ENCODE results near the gene PANK2.
"Not testable (repeated sequence)": the region's sequence is repeated elsewhere in the genome, so short reads cannot be mapped to it uniquely, and the experiment has no call there.

The PANK2 gene

GRCh38 chr20:3888622-3889488 is at the start of gene PANK2:
Gene PANK2, plus strand, starts transcription at chr20:3889387.
- ChIA-PET CTCF (no interaction called here), POLR2A (interaction anchor here (1.1 kb wide), 1 partner anchor 13 kb away, joined by 4 read pairs; no protein-coding TSS in a partner anchor)
- H3K4me3 ChIP-seq (ENCODE audit: low read depth, low read length), result peak within 1 kb of the TSS; percentile 98
- TF ChIP-seq CTCF (IDR thresholded peaks at IDR 0.05; ENCODE audit: insufficient read depth, low read length, missing control alignments), result peak; percentile 46
- DNase-seq (ENCODE audit: low read depth, low spot score), result peak; percentile 89

GRCh38 chr20:3840201-3840600 is 49.0 kb upstream of the PANK2 start:
- DNase-seq (ENCODE audit: low read depth, low spot score); H3K4me3 ChIP-seq (ENCODE audit: low read depth, low read length); POLR2A ChIA-PET: not testable (repeated sequence)
- CTCF ChIA-PET, result interaction anchor here (1.2 kb wide), 2 partner anchors 14 to 22 kb away, joined by 3 to 5 read pairs; no protein-coding TSS in a partner anchor

- H3K4me3 ChIP-seq (ENCODE audit: low read depth, low read length), result no peak overlapping the region
- POLR2A ChIA-PET, result no interaction called here
- CTCF ChIA-PET, result interaction anchor here (0.6 to 3.9 kb wide), 5 partner anchors 11 to 90 kb away, joined by 3 to 20 read pairs (median 3); partner anchors contain the start of genes CENPB and SPEF1
- TF ChIP-seq CTCF (IDR thresholded peaks at IDR 0.05; ENCODE audit: insufficient read depth, low read length, missing control alignments), result no peak
- no peak for DNase-seq (ENCODE audit: low read depth, low spot score)
These were observed 46.7 kb upstream of the PANK2 start for GRCh38 chr20:3842348-3842930.

GRCh38 chr20:3843490-3843889 is 45.7 kb upstream of the PANK2 start:
- no peak overlapping the region for H3K4me3 ChIP-seq (ENCODE audit: low read depth, low read length)
- TF ChIP-seq CTCF (IDR thresholded peaks at IDR 0.05; ENCODE audit: insufficient read depth, low read length, missing control alignments), result no peak
- CTCF ChIA-PET, result interaction anchor here (0.6 to 3.9 kb wide), 10 partner anchors 8 to 162 kb away, joined by 3 to 20 read pairs (median 3); partner anchors contain the start of genes CENPB and SPEF1
- DNase-seq (ENCODE audit: low read depth, low spot score), result no peak
- POLR2A ChIA-PET, result interaction anchor here (1.4 kb wide), 1 partner anchor 24 kb away, joined by 4 read pairs; no protein-coding TSS in a partner anchor

GRCh38 chr20:3843990-3844619 is 45.1 kb upstream of the PANK2 start:
- POLR2A ChIA-PET, result interaction anchor here (1.4 kb wide), 1 partner anchor 23 kb away, joined by 4 read pairs; no protein-coding TSS in a partner anchor
- CTCF ChIA-PET, result interaction anchor here (1.1 to 3.9 kb wide), 8 partner anchors 7 to 117 kb away, joined by 3 to 20 read pairs (median 4); partner anchors contain the start of genes AP5S1, CENPB and SPEF1
- not testable (repeated sequence) for DNase-seq (ENCODE audit: low read depth, low spot score); H3K4me3 ChIP-seq (ENCODE audit: low read depth, low read length)

- H3K4me3 ChIP-seq (ENCODE audit: low read depth, low read length), result peak overlapping the region; percentile 88
- DNase-seq (ENCODE audit: low read depth, low spot score), result no peak
- CTCF ChIA-PET, result interaction anchor here (1.3 kb wide), 1 partner anchor 28 kb away, joined by 6 read pairs; no protein-coding TSS in a partner anchor
- POLR2A ChIA-PET, result no interaction called here
- no peak for TF ChIP-seq CTCF (IDR thresholded peaks at IDR 0.05; ENCODE audit: insufficient read depth, low read length, missing control alignments)
These were observed 42.8 kb upstream of the PANK2 start for GRCh38 chr20:3846378-3846739.
